GM18520 (cell line): ENCODE measurements around the gene HEATR1.
"Not testable (repeated sequence)": the region's sequence is repeated elsewhere in the genome, so short reads cannot be mapped to it uniquely, and the experiment has no call there.

Experiments used
- ATAC-seq: cut with Tn5 transposase; IDR thresholded peaks from one replicate; pipeline ENCODE4 v1.9.1; 2021; ENCODE audit not compliant: unreplicated experiment

The HEATR1 gene, protein sequence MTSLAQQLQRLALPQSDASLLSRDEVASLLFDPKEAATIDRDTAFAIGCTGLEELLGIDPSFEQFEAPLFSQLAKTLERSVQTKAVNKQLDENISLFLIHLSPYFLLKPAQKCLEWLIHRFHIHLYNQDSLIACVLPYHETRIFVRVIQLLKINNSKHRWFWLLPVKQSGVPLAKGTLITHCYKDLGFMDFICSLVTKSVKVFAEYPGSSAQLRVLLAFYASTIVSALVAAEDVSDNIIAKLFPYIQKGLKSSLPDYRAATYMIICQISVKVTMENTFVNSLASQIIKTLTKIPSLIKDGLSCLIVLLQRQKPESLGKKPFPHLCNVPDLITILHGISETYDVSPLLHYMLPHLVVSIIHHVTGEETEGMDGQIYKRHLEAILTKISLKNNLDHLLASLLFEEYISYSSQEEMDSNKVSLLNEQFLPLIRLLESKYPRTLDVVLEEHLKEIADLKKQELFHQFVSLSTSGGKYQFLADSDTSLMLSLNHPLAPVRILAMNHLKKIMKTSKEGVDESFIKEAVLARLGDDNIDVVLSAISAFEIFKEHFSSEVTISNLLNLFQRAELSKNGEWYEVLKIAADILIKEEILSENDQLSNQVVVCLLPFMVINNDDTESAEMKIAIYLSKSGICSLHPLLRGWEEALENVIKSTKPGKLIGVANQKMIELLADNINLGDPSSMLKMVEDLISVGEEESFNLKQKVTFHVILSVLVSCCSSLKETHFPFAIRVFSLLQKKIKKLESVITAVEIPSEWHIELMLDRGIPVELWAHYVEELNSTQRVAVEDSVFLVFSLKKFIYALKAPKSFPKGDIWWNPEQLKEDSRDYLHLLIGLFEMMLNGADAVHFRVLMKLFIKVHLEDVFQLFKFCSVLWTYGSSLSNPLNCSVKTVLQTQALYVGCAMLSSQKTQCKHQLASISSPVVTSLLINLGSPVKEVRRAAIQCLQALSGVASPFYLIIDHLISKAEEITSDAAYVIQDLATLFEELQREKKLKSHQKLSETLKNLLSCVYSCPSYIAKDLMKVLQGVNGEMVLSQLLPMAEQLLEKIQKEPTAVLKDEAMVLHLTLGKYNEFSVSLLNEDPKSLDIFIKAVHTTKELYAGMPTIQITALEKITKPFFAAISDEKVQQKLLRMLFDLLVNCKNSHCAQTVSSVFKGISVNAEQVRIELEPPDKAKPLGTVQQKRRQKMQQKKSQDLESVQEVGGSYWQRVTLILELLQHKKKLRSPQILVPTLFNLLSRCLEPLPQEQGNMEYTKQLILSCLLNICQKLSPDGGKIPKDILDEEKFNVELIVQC (N-terminal part only)

DNA sequence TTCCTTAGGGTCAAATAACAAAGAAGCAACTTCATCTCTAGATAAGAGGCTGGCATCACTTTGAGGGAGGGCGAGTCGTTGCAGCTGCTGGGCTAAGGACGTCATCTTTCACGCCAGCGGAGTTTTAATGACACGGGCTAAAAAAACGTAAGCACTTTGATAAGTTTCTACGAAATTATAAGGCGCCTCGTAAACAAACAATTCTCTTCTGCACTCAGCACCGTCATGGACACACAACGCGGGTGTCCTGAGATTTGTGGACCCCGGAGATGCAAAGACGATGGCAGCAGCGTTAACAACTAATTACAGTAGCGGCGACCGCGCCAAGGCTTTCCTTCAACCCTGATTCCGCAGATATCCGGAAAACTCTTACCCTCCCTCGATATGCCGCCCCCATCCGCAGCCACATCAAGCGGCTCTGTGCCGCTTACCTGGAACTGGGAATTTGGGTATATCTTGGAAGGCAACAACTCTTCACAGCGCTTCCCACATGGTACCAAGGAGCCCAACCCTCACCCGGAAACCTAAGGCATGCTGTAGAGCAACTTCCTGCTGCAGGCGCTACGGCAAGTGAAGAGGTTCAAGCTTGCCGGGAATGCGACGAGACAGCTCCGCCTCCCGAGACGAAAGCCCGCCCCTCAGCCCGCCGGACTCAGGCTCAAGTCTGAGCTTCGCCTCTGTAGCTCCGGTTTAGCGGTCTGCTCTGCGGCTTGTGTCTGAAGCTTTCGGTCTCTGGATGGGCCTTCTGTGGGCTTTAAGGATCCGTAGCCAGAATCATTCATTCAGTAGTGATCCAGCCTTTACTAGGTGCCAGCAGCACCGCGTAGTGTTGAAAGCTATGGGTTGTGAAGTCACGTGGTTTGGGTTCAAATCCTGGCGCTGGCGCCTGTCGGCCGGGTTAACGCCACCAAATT is at the start of gene HEATR1:
TSS of gene HEATR1 (minus strand) at position 526 of the 914 bp plus-strand sequence. CDS start at position 105, 421 bp downstream.
- ATAC-seq: peak; percentile 92

DNA sequence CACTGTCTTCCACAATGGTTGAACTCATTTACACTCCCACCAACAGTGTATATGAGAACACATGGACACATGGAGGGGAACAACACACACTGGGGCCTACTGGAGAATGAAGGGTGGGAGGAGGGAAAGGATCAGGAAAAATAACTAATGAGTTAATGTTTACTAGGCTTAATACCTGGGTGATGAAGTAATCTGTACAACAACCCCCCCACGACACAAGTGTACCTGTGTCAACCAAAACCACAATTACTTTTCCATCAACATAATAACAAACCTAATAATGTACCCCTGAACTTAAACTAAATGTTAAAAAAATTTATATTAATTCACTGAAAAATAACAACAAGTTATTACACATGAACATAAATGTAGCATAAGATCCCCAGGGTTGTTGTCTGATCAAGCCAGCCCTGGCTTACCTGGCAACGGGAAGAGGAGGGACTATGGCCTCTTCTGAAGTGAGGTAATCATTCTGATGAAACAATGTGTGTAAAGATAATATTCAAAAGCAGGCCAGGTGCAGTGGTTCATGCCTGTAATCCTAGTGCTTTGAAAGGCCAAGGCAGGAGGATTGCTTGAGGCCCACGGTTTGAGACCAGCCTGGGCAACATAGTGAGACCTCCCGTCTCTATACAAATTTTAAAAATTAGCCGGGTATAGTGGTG is 40.8 kb upstream of the HEATR1 start:
- ATAC-seq: no peak

DNA sequence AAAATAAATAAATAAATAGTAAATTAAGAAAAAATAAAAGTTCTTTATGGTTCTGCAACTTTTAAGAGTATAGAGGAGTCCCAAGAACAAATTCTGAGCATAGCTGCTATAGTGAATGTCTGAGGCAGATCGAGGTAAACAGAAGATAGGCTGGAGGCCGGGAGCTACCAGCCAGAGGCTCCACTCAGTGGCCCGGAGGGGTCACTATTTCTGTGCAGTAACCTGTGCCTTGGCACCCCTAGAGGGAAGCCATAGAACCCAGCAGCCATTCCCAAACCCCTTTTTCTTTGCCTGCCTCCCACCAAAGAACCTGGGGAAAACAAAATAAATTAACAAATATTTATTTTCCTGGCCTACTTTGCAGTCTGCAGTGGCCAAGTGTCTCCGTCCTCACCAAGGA is 38.4 kb upstream of the HEATR1 start:
- no peak for ATAC-seq

DNA sequence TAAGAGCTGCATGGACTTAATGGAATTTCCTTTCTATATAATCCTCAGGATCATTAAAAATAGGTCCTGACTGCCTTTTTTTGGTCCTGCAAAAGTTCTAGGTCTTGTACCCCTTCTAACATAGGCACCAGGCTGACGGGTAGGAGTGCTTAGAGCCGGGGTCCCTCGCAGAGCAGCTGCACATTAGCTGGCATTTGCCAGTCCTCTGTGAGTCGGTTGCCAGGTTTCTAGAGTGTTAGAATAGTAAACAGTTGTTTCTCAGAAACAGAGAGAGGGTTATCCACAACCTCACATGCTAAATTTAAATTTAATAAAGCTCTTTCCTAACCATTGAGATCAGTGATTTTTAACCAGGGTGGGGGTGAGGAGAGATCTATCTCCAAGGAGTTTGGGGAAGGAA is 35.4 kb upstream of the HEATR1 start:
- no peak for ATAC-seq

DNA sequence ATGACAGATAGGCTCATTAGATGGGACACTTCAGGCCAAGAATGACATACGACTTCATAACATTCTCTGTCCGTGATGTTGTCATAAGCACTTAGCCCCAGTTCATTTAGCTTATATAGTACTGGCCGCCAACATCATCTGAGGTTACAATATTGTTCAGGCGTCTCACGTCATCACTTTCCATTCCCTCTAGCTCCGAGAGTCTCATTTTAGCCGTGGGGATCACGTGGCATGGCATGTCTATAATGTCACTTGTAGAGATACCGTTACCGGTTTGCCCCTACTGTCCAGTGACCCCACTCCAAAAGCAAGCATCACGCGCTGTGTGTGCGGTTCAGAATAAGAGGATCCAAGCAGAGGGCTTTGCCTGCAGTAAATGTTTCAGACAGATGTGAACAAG is 34.6 kb upstream of the HEATR1 start:
- no peak for ATAC-seq

DNA sequence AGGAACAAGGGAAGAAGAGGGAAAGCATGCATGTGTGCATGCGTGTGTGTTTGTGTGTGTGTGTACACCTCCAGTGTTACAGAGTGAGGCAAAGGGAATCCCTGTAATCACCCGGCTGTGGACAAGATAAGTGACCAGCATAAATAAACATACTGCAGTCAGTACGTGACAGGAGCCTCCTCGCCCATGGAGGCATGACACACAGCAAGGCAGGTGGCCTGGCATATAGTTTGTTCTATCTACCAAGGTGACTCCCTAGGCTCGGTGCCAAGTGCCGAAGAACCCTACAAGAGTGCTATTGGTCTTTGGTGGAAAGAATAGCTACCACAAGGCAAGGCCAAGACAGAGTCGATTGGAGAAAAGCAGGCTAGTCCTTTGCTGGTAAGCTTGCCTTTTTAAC is 31.7 kb upstream of the HEATR1 start:
- ATAC-seq: no peak

DNA sequence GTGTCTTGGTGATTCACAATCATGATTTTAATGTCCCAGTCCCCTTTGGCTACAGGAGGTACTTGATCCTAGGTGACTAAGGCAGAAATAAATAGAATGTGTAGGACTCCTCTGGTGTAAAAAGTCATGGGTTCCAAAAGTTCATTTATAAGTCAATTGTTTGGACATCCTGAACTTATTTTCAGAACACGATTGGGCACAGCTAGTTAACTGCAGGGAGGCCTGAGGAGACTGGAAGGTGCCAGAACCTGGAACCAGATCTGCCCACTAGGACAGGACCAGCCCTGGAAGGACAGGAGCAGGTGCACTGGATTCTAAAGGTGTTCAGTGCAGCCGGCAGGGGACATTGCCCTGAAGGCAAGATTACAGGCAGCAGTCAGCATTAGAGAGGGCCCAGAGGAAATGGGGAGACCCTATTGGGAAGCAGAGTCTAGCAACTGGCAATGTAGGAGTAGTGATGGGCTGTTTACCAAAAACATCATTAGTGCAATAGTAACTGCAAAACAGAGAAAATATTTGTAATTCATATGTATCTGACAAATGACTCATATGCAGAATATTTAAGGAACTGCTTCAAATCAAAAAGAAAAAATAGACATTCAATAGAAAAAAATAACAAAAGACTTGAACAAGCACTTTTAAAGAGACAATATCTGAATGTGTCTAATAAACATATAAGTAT is 23.6 kb upstream of the HEATR1 start:
- ATAC-seq: no peak

DNA sequence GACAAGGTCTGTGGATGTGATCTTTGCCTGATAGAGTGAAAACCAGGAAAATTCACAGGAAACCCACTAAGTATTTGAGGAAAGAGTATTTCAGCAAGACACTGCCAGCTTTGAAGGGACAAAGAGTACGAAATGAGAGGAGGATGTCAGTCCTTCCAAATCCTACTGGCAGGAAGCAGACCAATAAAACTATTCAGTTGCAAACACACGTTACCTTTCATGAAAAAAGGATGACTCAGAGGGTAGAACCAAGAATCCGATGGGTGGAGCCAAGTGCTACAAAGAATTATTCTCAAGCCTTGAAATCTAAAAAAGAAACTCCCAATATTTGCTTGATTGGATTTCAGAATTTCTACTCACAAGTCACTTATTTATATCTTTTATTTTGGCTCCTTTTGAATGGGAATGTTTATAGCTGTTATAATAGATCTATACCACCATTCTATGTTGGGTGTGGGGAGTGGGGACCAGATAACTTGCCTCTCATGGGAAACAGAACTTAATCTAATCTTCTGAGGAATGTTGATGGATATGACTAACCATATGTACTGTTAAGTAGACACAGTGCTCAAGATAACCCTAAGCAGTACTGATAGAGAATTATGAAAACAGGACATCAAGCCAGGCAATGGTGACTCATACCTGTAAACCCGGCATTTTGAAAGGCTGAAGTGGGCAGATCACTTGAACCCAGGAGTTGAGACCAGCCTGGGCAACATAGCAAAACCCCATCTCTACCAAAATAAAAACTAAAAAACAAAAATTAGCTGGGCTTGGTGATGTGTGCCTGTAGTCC is 19.3 kb upstream of the HEATR1 start:
- no peak for ATAC-seq

DNA sequence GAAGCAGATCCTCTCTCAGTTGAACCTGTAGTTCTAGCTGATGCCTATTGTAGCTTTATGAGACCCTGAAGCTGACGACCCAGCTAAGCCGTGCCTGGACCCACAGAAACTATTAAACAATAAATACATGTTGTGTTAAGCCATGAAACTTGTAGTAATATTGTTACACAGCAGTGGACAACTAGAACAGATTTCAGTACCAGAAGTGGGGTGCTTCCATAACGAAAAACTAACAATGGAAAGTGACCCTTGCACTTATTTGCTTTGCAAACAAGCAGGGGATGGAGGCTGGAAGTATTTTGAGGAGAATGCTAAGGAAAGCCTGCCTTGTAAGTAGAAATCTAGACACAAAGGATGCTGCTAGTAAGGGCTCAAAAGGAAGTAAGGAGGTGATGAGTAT is 18.1 kb upstream of the HEATR1 start:
- no peak for ATAC-seq

DNA sequence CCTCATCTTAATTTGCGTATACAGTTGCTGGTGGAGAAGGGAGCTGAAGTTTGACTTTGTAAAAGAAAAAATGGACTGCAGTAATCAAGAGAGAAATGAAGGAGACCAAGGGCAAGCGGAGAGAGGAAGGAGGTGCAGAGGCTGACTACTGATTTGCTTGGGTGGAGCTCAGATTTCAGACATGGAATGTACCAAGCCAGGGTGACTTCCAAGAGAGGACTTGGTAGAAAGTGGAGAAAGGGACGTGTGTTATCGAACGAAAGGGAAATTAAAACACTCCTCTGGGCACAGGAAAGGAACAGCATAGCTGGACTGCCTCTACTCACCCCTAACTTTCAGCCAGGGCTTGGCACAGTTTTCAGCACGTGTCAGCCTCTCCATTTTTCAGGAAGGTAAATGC is 15.1 kb upstream of the HEATR1 start:
- ATAC-seq: no peak

DNA sequence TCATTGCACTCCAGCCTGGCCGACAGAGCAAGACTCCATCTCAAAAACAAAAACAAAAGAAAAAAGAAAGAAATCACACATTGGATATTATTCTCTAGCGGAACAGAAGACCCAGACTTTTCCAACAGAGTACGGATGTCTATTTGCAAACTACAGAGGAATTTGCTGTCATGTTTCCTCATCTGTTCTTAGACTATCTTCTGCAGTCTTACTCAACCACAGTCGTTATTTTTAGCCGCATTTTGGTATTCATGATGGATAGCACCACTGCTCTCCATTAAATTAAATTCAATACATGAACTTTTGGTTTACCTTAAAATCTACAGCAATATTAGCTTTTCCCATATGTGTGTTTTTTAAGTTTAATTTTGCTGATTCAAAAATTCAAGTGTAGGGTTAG is 14.2 kb upstream of the HEATR1 start:
- ATAC-seq: no peak

DNA sequence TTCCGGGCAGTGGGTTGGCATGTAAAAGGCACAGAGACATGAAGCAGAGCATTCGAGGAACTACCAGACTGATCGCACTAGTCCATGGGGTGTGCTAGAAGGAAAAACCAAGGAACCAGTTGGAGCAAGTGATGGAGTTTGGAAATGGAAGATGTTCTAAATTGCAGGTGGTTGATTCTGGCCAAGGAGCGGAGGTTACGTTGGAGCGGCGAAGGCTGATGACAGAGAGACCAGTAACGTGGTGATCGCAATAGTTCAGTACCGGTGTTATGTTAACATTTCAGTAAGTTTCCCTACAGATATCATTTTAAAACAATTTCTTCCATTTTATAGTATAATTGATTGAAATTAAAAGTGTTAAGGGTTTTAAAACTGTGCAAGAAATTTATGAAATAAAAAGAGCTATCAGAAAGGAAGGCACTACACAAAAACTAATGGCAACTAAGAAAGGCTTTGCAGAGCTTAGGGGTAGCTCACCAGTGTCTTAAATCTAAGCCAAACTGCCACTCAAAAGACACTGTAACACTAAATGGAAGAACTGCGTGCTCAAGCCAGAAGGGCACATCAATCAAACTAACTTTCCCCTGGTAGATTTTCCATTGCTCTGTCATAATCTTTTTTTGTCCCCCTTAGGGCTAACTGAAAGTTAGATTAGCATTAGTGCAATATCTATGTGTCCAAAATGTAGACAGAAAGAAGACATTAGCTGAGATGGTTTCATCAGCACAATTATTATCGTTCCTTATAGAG is 11.3 kb upstream of the HEATR1 start:
- ATAC-seq: no peak

DNA sequence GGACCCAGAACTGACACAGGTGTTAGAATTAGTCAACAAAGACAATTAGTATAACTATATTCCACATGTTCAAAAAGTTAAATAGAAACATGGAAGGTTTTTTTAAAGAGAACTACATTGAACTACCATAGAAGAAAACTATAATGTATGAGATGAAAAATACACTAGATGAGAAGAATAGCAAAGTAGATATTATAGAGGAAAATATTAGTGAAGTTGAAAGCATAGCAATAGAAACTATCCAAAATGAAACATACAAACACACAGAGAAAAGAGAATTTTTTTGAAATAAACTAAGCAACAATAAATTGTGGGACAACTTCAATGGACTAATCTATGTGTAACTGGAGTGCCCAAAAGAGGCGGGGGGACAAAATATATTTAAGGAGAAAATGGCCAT is 8.0 kb upstream of the HEATR1 start:
- ATAC-seq: no peak

DNA sequence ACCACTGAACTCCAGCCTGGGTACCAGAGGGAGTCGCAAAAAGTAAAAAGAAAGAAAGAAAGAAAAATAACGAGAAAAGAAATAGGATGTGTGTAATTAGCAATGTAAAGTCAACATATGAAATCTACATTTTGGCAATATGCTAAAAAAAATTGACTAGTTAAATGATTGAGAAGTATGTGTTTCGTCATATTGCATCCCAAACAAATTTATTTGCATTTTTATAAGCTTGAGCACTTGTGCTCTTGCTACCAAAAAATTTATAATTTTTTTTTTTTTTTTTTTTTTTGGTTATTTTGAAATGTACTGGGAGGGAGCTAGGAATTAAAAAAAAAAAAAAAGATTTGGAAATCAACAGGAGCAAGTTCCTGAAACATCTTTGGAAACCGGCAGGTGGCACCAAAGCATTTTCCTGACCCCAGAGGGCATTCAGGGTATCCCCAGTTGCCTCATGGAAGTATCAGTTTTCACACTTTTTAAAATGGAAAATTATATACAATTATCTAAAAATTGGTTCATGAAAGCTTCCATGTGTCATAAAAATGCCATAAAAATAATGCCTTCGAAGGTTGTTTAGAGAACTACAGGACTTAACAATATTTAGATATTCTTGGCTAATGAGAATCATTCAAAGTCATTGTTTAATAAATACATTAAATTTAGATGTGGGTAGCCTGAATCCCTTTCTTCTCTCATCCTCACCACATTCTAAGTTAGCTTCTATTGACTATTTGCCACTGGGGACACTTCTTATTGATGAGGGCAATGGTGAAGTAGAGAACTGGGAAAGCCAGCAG is 4.8 kb upstream of the HEATR1 start:
- no peak for ATAC-seq

DNA sequence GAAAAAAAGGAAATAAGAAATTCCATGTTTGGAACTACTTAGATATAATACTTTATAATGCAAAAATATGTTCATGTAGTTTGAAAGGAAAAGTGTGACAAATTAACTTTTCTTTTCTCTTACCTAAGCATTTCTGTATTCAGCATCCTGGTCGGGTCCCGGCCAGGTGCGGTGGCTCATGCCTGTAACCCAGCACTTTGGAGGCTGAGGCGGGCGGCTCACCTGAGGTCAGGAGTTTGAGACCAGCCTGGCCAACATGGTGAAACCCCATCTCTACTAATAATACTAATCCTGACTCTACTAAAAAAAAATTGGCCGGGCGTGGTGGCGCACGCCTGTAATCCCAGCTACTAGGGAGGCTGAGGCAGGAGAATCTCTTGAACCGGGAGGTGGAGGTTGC is 3.3 kb upstream of the HEATR1 start:
- ATAC-seq: not testable (repeated sequence)

DNA sequence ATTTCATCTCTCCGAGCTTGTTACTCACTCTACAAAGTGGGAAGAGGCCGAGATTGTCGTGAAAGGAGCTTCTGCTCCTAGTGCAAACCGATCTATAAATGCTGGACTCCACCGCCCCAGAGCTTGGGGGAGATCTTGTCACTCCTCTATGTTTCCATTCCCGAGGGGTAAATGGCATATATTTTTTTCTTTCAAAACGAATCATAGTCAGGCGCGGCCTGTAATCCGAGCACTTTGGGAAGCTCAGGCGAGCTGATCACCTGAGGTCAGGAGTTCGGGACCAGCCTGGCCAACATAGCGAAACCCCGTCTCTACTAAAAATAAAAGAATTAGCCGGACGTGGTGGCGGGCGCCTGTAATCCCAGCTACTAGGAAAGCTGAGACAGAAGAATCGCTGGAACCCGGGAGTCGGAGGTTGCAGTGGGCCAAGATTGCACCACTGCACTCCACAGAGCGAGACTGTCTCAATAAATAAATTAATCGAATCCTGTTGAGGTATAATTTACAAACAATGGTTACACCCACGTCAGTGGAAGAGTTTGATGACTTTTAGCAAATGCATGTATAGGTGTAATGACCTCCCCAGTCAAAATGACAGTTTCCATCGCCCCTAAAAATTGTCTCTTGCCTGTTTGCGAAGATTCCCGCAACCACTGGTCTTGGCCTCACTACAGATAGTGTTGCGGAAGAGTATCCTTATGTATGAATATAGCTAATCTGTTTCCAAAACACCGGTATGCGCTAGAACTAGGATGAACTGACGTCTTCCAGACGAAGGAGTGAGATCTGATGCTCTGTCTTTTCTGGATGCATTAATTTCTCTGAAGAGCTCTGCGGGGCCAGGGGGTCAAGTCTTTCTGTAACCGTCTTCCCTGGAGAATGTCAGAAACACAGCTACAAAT is 840 bp upstream of the HEATR1 start:
- ATAC-seq: no peak
